ENCODE measurements around the gene ARHGAP18. TPM values are rescaled to one million over a fixed set of nuclear protein-coding genes. Genes with fewer than 3 reads are reported as not detected.
A peak's percentile ranks its signal among the peaks of the same experiment; 100 is the strongest.

The ARHGAP18 gene
- total RNA-seq, 1 donor: 47.1 TPM

DNA sequence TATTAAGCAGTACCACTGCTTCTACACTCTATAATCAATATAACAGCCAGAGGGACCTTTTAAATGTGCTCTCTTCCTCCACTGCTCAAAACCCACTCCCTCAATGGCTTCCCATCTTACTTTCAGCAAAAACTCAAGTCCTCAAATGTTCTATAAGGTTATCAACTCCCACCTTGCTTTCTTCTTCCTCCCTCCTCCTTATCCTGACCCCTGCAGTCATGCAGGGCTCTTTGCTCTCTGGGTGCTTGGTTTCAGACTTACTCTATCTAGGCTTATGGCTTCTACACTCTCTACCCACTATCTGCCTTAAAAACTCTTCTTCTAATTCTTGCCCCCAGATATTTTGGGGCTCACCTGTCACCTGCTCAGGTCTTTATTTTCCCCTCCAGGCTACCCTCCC lies 5.3 kb downstream of the ARHGAP18 start:
- H3K4me3 ChIP-seq (ENCODE audit: low read depth, low read length): no peak overlapping the region
- no peak for DNase-seq (ENCODE audit: low read depth)
- TF ChIP-seq, protein P1, sequence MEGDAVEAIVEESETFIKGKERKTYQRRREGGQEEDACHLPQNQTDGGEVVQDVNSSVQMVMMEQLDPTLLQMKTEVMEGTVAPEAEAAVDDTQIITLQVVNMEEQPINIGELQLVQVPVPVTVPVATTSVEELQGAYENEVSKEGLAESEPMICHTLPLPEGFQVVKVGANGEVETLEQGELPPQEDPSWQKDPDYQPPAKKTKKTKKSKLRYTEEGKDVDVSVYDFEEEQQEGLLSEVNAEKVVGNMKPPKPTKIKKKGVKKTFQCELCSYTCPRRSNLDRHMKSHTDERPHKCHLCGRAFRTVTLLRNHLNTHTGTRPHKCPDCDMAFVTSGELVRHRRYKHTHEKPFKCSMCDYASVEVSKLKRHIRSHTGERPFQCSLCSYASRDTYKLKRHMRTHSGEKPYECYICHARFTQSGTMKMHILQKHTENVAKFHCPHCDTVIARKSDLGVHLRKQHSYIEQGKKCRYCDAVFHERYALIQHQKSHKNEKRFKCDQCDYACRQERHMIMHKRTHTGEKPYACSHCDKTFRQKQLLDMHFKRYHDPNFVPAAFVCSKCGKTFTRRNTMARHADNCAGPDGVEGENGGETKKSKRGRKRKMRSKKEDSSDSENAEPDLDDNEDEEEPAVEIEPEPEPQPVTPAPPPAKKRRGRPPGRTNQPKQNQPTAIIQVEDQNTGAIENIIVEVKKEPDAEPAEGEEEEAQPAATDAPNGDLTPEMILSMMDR (IDR thresholded peaks at IDR 0.05; ENCODE audit: insufficient read depth, low read depth, low read length): no peak

DNA sequence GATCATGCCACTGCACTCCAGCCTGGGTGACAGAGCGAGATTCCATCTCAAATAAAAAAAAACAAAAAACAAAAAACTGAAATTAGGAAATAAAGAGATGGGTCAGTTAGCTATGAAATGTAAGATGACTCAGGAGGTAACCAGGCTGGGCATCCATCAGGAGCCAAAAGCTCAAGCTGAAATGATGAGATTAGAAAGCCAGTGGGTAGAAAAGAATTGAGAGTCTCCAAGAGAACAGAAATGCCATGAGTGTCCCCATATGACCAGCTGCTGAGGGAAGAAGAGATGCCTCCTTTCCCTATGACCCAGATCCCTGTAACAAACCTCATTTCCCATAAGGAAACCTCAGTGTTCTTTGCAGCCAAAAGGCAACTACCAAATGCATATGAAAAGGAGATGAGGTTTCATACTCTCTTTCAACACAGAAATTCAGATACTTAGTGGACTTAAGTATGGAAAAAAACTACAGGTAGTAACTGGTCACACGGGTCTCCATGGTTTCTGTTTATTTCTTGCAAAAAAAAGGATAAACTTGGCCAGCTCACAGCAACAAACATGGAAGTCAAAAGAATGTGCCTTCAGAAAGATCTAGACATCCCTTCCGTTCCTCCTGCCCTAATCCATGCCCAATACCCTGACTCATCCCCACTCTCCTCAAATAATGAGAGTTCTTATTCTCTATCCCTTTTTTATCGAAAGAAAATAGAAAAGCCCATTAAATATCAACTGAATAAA lies 8.1 kb downstream of the ARHGAP18 start:
- peak; percentile 30 for DNase-seq (ENCODE audit: low read depth)
- H3K4me3 ChIP-seq (ENCODE audit: low read depth, low read length): no peak overlapping the region
- TF ChIP-seq, protein P1 (IDR thresholded peaks at IDR 0.05; ENCODE audit: insufficient read depth, low read depth, low read length): no peak

DNA sequence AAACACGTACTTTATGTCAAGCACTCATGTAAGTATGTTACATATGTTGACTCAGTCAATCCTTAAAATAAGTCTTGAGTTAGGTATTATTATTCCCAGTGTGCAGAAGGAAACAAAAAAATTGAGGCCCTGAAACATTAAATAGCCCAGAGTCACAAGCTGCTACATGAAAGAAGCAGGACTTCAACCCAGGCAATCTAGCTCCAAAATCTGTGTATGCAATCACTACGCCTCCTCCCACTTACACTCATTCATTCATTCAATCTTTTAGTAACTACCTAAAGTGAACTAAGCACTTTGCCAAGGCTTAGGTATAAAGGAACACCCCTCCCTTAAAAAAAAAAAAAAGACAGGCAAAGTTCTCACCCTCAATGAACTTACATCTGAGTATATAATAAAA lies 9.3 kb downstream of the ARHGAP18 start:
- no peak overlapping the region for H3K4me3 ChIP-seq (ENCODE audit: low read depth, low read length)
- TF ChIP-seq, protein P1 (IDR thresholded peaks at IDR 0.05; ENCODE audit: insufficient read depth, low read depth, low read length): no peak
- no peak for DNase-seq (ENCODE audit: low read depth)

DNA sequence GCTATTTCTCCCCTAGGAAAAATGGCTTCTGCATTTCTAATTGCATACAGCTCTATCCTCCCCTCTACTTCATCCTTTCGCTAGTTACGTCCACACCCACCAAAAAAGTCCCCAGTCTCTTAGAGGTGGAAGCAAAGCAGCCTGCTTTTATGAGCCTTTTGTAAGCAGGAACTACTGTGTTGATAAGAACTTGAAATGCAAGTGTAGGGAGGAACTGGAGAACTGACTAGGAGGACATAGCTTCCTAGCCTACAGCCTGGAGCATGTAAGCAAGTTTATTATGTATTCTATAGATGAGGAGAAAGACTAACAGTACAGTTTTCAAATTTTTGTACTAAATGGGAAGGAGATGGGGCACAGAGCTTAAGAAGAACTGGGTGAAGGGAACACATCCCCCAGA lies 10.3 kb downstream of the ARHGAP18 start:
- H3K4me3 ChIP-seq (ENCODE audit: low read depth, low read length): no peak overlapping the region
- no peak for DNase-seq (ENCODE audit: low read depth)
- TF ChIP-seq, protein P1 (IDR thresholded peaks at IDR 0.05; ENCODE audit: insufficient read depth, low read depth, low read length): no peak

DNA sequence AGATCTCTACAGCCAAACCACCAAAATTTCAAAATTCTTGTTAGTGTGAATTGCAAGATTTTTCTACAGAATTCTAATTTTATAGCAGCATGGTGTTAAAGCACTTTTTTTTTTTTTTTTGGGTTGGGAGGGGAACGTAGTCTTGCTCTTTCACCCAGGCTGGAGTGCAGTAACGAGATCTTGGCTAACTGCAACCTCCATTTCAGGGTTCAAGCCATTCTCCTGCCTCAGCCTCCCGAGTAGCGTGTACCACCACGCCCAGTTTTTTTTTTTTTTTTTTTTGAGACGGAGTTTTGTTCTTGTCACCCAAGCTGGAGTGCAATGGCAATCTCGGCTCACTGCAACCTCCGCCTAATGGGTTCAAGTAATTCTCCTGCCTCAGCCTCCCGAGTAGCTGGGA lies 11.5 kb downstream of the ARHGAP18 start:
- H3K4me3 ChIP-seq (ENCODE audit: low read depth, low read length): no peak overlapping the region
- DNase-seq (ENCODE audit: low read depth): no peak
- TF ChIP-seq, protein P1 (IDR thresholded peaks at IDR 0.05; ENCODE audit: insufficient read depth, low read depth, low read length): no peak

DNA sequence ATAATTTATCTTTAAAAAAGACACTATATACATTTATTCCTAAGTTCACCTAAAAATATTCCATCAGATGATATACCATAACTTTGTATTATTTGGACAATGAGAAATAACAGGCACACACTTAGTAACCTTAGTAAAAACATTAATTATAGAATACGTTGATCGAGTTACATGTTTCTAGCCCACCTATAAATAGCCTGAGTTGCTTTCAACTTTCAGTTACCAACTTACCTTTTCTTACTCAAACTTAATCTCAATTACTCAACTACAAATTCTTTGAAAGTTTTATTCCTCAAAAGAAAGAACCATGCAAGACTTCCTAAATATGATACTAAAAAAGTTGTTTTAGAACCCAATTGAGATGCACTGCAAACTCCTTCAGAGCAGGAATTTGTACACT lies 12.2 kb downstream of the ARHGAP18 start:
- H3K4me3 ChIP-seq (ENCODE audit: low read depth, low read length): no peak overlapping the region
- TF ChIP-seq, protein P1 (IDR thresholded peaks at IDR 0.05; ENCODE audit: insufficient read depth, low read depth, low read length): no peak
- DNase-seq (ENCODE audit: low read depth): no peak

DNA sequence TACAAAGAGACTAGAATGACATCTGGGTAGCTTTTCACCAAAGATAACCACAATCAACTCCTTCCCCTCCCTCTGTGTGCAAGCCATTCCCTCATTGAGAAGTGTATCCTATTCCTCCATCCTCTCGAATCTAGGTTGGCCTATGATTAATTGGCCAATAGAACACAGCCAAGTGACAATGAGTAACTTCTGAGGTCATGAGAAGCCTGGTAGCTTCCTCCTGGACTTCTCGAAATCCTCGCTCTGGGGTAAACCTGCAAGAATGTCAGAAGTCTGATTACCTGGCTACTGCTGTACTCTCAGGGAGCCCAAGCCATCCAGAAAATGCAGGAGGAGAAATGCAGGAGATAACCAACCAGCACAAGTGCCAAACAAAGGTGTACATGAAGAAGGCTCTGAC lies 13.1 kb downstream of the ARHGAP18 start:
- DNase-seq (ENCODE audit: low read depth): no peak

More for the DNA sequence above, 13.1 kb downstream of the ARHGAP18 start:
- TF ChIP-seq, protein P1 (IDR thresholded peaks at IDR 0.05; ENCODE audit: insufficient read depth, low read depth, low read length): no peak
- H3K4me3 ChIP-seq (ENCODE audit: low read depth, low read length): no peak overlapping the region

Data from fibroblast of villous mesenchyme (primary cell).